GM19324 (cell line): Measurements from ENCODE around the gene MRAS.
"Not testable (repeated sequence)": the region's sequence is repeated elsewhere in the genome, so short reads cannot be mapped to it uniquely, and the experiment has no call there.

ENCODE experiments used
- ATAC-seq: cut with Tn5 transposase; IDR thresholded peaks from one replicate; pipeline ENCODE4 v1.9.1; 2021; ENCODE audit warnings: mild to moderate bottlenecking, moderate library complexity; ENCODE audit not compliant: unreplicated experiment, low FRiP score

The MRAS gene

GRCh38 chr3:138366006-138366759 is 17.8 kb downstream of the MRAS start:
- no peak for ATAC-seq

GRCh38 chr3:138367326-138367850 is 19.0 kb downstream of the MRAS start:
- no peak for ATAC-seq

GRCh38 chr3:138367911-138368310 is 19.5 kb downstream of the MRAS start:
- ATAC-seq: no peak

- no peak for ATAC-seq
Measured at GRCh38 chr3:138369151-138369900, 20.9 kb downstream of the MRAS start.

- no peak for ATAC-seq
Measured at GRCh38 chr3:138370321-138370720, 21.9 kb downstream of the MRAS start.

GRCh38 chr3:138371070-138371965 is 22.9 kb downstream of the MRAS start:
- ATAC-seq: peak; percentile 99

- ATAC-seq: no peak
Measured at GRCh38 chr3:138373087-138373735, 24.8 kb downstream of the MRAS start.

GRCh38 chr3:138373736-138374094 is 25.3 kb downstream of the MRAS start:
- ATAC-seq: no peak

GRCh38 chr3:138374573-138375134 is 26.3 kb downstream of the MRAS start:
- ATAC-seq: no peak

GRCh38 chr3:138375447-138375846 is 27.1 kb downstream of the MRAS start:
- ATAC-seq: no peak

- ATAC-seq: no peak
Measured at GRCh38 chr3:138376663-138377062, 28.3 kb downstream of the MRAS start.

GRCh38 chr3:138377212-138377611 is 28.8 kb downstream of the MRAS start:
- not testable (repeated sequence) for ATAC-seq

- ATAC-seq: no peak
Measured at GRCh38 chr3:138377804-138378203, 29.4 kb downstream of the MRAS start.

GRCh38 chr3:138378331-138378730 is 30.0 kb downstream of the MRAS start:
- no peak for ATAC-seq

GRCh38 chr3:138378990-138379389 is 30.6 kb downstream of the MRAS start:
- ATAC-seq: no peak

- ATAC-seq: no peak
Measured at GRCh38 chr3:138381413-138381901, 33.1 kb downstream of the MRAS start.

GRCh38 chr3:138381950-138382715 is 33.8 kb downstream of the MRAS start:
- ATAC-seq: no peak

- ATAC-seq: no peak
Measured at GRCh38 chr3:138383715-138384465, 35.5 kb downstream of the MRAS start.
